Testis (tissue), 2 donors: ENCODE results near the gene COL26A1.

ENCODE experiments used
- POLR2A ChIP-seq: fragments of 450-650 bp; IDR thresholded peaks from one replicate; pipeline ENCODE4 v1.6.1; 2017; ENCODE audit warnings: antibody characterized with exemption, mild to moderate bottlenecking, moderate library complexity
- TF ChIP-seq, protein P1 (sequence below), 3 experiments: fragments of 450-650 bp in 2 of 3; fragments of 200-600 bp in 1 of 3; sonication (generic) in 1 of 3; IDR thresholded peaks; one replicate each; pipeline ENCODE4 v1.5.1; 2016 to 2019; ENCODE audit warnings: antibody characterized with exemption in 3 of 3, mild to moderate bottlenecking in 2 of 3, moderate library complexity in 1 of 3

DNA sequence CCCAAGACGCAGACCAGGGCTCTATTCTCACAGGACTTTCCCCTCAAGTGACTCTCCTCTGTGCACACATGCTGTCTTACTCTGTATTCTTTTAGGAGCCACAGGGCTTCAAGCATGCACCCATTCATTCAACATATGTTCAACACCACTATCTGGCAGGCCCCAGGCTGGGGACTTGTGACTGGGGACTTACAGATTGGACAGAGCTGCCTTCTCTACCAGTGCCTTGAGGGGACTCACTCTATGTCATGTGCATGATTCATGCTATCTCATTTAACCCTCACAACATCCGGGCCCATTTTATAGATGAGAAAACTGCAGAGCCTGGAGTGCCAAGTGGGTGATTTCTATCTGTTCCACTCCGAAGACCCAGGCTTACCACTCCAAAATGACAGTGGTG is 232.1 kb downstream of the COL26A1 start:
- TF ChIP-seq, protein P1, sequence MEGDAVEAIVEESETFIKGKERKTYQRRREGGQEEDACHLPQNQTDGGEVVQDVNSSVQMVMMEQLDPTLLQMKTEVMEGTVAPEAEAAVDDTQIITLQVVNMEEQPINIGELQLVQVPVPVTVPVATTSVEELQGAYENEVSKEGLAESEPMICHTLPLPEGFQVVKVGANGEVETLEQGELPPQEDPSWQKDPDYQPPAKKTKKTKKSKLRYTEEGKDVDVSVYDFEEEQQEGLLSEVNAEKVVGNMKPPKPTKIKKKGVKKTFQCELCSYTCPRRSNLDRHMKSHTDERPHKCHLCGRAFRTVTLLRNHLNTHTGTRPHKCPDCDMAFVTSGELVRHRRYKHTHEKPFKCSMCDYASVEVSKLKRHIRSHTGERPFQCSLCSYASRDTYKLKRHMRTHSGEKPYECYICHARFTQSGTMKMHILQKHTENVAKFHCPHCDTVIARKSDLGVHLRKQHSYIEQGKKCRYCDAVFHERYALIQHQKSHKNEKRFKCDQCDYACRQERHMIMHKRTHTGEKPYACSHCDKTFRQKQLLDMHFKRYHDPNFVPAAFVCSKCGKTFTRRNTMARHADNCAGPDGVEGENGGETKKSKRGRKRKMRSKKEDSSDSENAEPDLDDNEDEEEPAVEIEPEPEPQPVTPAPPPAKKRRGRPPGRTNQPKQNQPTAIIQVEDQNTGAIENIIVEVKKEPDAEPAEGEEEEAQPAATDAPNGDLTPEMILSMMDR (IDR thresholded peaks at IDR 0.05), result no peak
- no peak for TF ChIP-seq POLR2A
